ENCODE measurements around the gene NIN.

NIN gene

DNA sequence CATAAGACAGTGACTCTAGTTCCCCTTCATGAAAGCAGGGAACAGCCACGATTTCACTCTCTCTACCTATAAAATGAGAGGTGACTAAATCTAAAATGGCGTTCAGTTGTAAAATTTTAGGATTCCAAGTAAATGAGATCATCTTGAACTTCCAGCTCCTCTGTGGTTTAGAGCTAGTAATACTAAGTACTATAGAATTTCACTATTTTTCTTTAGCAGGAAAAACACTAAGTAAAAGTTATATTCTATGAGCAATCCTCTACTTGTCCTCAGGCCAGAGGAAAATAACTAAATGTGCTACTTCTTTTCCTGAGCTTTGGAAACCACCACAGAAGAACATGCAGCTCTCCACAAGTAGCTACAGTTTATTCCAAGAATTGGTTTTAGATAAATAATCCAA is 55.6 kb downstream of the NIN start:
- intact Hi-C loops (cut with DNase I; ENCODE audit: low total_unique reads): loop anchor here (5.0 kb wide), 1 partner anchor 233 kb away; no protein-coding TSS in a partner anchor
- Histone ChIP-seq H3K4me1 (peaks cover 0 to 44% (median 21%) of the 10 kb centered on the region in 4 donors), H3K27me3 (no peaks in the 10 kb centered on the region), H3K36me3 (peaks cover 0 to 19% (median 17%) of the 10 kb centered on the region in 3 donors), H3K9me3 (no peaks in the 10 kb centered on the region), H3K27ac (peak overlapping the region; percentile 69 to 78), H3K4me3 (peak overlapping the region; percentile 16 to 19)
- TF ChIP-seq, protein P1, sequence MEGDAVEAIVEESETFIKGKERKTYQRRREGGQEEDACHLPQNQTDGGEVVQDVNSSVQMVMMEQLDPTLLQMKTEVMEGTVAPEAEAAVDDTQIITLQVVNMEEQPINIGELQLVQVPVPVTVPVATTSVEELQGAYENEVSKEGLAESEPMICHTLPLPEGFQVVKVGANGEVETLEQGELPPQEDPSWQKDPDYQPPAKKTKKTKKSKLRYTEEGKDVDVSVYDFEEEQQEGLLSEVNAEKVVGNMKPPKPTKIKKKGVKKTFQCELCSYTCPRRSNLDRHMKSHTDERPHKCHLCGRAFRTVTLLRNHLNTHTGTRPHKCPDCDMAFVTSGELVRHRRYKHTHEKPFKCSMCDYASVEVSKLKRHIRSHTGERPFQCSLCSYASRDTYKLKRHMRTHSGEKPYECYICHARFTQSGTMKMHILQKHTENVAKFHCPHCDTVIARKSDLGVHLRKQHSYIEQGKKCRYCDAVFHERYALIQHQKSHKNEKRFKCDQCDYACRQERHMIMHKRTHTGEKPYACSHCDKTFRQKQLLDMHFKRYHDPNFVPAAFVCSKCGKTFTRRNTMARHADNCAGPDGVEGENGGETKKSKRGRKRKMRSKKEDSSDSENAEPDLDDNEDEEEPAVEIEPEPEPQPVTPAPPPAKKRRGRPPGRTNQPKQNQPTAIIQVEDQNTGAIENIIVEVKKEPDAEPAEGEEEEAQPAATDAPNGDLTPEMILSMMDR (IDR thresholded peaks at IDR 0.05): no peak
- DNase-seq: no peak

DNA sequence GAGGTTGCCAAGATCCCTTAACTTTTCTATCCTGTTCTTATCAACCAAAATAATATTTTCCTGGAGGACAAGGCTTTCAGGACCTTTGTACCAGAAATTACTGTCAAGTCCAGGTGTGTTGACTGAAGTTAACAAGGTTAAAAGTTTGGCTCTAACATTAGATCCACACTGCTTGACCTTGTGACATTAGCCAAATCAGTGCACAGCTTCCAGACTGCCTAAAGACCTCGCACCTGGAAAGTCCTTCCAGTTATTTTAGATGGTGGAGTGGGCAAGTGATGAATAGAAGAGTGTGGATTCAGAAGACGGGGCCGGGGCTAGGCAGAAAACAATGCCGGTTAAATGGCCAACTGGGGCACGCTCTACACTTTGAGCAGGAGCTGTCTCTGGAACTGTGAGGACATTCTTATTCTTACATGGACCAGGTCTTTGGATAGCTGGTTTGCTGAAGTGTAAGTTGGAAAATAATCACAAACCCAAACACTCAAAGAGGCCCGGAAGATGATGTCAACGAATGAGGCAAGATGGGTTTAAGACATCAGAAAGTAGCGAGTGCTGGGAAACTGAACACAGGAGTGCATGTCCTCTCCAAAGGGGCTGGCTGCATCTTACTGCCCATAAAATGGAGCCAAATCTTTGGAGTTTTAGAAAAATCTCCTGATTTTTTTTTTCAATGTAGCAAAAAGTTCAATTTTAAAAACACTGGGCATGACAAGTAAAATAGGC is 56.3 kb downstream of the NIN start:
- TF ChIP-seq, protein P1 (IDR thresholded peaks at IDR 0.05): no peak
- intact Hi-C loops (cut with DNase I; ENCODE audit: low total_unique reads): loop anchor here (5.0 kb wide), 2 partner anchors 37 to 232 kb away; no protein-coding TSS in a partner anchor

DNA sequence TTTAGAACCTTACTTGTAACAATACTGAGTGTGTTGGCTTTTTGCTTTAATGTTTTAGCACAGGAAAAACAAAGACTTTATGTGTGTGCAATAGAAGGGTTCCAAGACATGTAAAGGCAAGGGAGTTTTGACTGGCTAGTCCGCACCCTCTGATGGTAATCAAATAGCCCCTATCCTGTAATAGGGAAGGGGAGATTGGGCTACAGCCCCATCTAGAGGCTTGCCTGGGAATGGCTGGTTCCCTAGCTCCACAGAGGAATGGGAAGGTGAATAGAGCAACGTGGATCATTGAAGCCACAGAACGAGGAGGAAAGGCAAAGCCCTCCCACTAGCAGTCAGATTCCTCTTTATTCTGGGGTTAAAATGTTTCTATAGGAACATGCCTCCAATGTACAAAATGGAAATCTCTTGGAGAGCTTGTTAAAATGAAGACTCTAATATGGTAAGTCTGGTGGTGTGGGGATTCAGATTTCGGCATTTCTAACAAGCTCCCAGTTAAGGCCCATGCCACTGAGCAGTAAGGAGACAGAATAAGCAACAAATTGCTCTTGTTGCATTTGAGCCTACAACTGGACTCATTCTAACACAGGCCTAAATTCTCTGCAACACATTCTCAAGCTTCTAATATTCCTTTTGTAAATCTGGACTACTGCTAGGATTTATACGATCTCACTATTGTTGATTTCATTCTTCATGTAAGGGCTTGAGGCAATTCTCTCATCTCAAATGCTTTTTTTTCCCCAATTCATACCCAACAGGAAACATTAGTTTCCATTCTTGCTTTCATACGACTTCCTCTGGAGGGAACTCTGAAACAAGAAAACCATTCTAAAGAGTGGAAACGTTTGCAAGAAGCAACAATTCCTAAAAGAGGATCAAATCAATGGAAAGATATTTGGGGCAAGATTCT is 57.1 kb downstream of the NIN start:
- TF ChIP-seq, protein P1 (IDR thresholded peaks at IDR 0.05): peak; percentile 71 to 80
- Histone ChIP-seq H3K27me3 (no peaks in the 10 kb centered on the region), H3K9me3 (no peaks in the 10 kb centered on the region), H3K36me3 (peaks cover 0 to 26% (median 17%) of the 10 kb centered on the region in 3 donors), H3K27ac (peak overlapping the region; percentile 69 to 78), H3K4me1 (peaks cover 0 to 58% (median 32%) of the 10 kb centered on the region in 4 donors), H3K4me3 (no peak overlapping the region)
- intact Hi-C loops (cut with DNase I; ENCODE audit: low total_unique reads): loop anchor here (5.0 kb wide), 1 partner anchor 37 kb away; no protein-coding TSS in a partner anchor
- peak in 1 of 2 donors; percentile 30 for DNase-seq

More for the DNA sequence above, 56.3 kb downstream of the NIN start:
- Histone ChIP-seq H3K27ac (peak overlapping the region; percentile 69 to 78), H3K4me3 (peak overlapping the region; percentile 16 to 19), H3K36me3 (peaks cover 0 to 20% (median 17%) of the 10 kb centered on the region in 3 donors), H3K4me1 (peaks cover 0 to 50% (median 26%) of the 10 kb centered on the region in 4 donors), H3K9me3 (no peaks in the 10 kb centered on the region), H3K27me3 (no peaks in the 10 kb centered on the region)
- peak in 1 of 2 donors; percentile 31 for DNase-seq

DNA sequence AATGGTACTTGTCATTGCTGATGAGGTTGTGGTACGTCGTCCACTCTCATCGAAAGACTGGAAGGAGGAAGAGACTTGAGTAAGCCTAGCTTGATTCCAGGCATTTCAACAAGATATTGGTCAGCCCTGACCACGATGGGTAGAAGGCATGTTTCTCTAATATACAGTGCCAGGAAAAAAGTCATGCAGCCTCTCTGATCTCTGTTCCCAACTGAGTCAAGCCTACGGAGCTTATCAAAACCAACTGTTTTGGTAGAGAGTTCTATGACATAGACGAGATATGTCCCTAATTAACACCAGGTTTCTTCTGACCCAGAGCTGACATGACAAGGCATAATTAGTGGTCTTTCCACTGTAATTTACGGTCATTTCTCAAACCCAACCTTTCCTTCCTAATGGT is 58.5 kb downstream of the NIN start:
- DNase-seq: no peak
- TF ChIP-seq, protein P1 (IDR thresholded peaks at IDR 0.05): no peak
- intact Hi-C loops (cut with DNase I; ENCODE audit: low total_unique reads): loop anchor here (5.0 kb wide), 1 partner anchor 35 kb away; no protein-coding TSS in a partner anchor
- H3K4me1 ChIP-seq: peaks cover 0 to 72% (median 39%) of the 10 kb centered on the region in 4 donors
- no peaks in the 10 kb centered on the region for H3K27me3 ChIP-seq
- H3K9me3 ChIP-seq: no peaks in the 10 kb centered on the region
- H3K36me3 ChIP-seq: peaks cover 0 to 29% (median 17%) of the 10 kb centered on the region in 3 donors
- no peak overlapping the region for H3K4me3 ChIP-seq
- H3K27ac ChIP-seq: peak overlapping the region; percentile 18 to 78

DNA sequence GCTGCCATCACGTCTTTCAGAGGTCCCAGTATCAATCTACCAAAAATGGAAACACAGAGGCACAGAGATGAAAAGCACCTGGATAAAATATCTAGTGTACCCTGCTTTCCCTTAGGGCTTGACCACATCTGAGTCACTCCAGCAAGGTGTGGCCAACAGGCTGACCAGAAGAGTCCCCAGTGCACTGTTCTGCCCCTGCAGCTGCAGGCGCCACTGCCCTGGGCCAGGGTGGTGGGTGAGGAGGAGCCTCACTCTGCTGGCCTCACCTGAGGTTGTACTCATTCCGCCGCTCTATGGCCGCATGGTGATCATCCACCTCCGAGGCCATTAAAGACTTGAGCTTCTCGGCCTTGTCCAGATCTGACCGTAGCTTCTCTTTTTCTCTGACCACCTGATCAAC is 60.4 kb downstream of the NIN start:
- no peak for DNase-seq
- intact Hi-C loops (cut with DNase I; ENCODE audit: low total_unique reads): loop anchor here (5.0 kb wide), 1 partner anchor 33 kb away; no protein-coding TSS in a partner anchor
- H3K4me3 ChIP-seq: no peak overlapping the region

More for the DNA sequence above, 60.4 kb downstream of the NIN start:
- Histone ChIP-seq H3K36me3 (peaks cover 0 to 24% (median 13%) of the 10 kb centered on the region in 3 donors), H3K4me1 (peaks cover 0 to 80% (median 47%) of the 10 kb centered on the region in 4 donors), H3K27ac (peak overlapping the region; percentile 76 to 81), H3K9me3 (no peaks in the 10 kb centered on the region), H3K27me3 (no peaks in the 10 kb centered on the region)
- TF ChIP-seq, protein P1 (IDR thresholded peaks at IDR 0.05): no peak

Measured in tibial artery (tissue), 4 donors.